ENCODE measurements around the gene PTPRT.

DNA sequence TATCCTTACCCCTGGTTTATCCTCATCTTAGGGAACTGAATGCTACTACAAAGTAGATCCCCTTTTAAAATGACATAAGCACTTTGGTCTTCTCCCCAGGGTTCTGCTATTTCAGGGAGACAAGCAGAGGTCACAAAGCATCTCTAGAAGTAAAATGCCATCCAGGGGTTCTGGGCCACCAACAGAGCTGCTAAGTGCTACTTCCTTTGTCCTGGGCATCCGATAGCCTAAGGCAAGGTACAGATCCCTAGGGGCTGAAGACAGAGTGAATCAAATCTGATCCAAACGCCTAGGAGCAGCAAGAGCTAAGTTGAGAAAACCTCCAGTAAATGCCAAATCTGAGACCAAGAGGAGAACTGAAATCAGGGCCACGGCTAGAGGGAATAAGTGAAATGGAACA lies 161.2 kb downstream of the PTPRT start:
- TF ChIP-seq POLR2A (IDR thresholded peaks at IDR 0.05; ENCODE audit: low read depth, low read length) (no peak), POLR2AphosphoS5 (IDR thresholded peaks at IDR 0.05; ENCODE audit: low read depth, low read length) (no peak), TAF1 (IDR thresholded peaks at IDR 0.05; ENCODE audit: borderline replicate concordance, low read depth, low read length) (no peak)

Measured in GM12892 (cell line).